IMR-90 (cell line): ENCODE results near the gene SLC6A3. TPM values are rescaled to one million over a fixed set of nuclear protein-coding genes. Genes with fewer than 3 reads are reported as not detected.

Experiments
- ATAC-seq: fragments of 200-7000 bp; cut with Tn5 transposase; 2 replicates; pipeline ENCODE4 v1.9.1; 2020; ENCODE audit warnings: low read depth, mild to moderate bottlenecking, moderate library complexity
- BruUV-seq: library from RNA; stranded (reverse); fragments of 400-500 nt; replicated peaks from 2 replicates; lab custom pipeline; 2021; lab: Mats Ljungman, UMichigan
- CTCF ChIA-PET: fragments of 300-600 bp; formaldehyde crosslinking; extraction: SDS; loops from one replicate; lab custom pipeline; 2021; ENCODE audit warnings: antibody characterized with exemption; lab: Yijun Ruan, JAX
- POLR2A ChIA-PET: fragments of 300-600 bp; sonication (Branson Sonifier 250); formaldehyde crosslinking; loops from one replicate; lab custom pipeline; 2022; ENCODE audit warnings: antibody characterized with exemption; ENCODE audit not compliant: unreplicated experiment; lab: Charles Lee
- DNase-seq: peaks from one replicate; pipeline ENCODE4 v3.0.0; 2013
- H2AFZ ChIP-seq: replicated peaks from 2 replicates; pipeline ENCODE3; 2013; ENCODE audit warnings: low read length, mild to moderate bottlenecking; ENCODE audit not compliant: poor library complexity
- H2AK5ac ChIP-seq: 2 replicates; pipeline ENCODE4 v1.6.1; 2013; ENCODE audit warnings: low read depth, low read length, inconsistent platforms
- H2AK9ac ChIP-seq: replicated peaks from 2 replicates; pipeline ENCODE3; 2013; ENCODE audit warnings: mild to moderate bottlenecking, low read depth, low read length, moderate library complexity; ENCODE audit not compliant: poor library complexity
- H2BK120ac ChIP-seq: 2 replicates; pipeline ENCODE4 v1.6.1; 2013; ENCODE audit warnings: low read depth, low read length, inconsistent platforms
- H2BK15ac ChIP-seq: 3 replicates; pipeline ENCODE4 v1.6.1; 2013; ENCODE audit warnings: low read depth, low read length, inconsistent platforms
- H2BK20ac ChIP-seq: 2 replicates; pipeline ENCODE4 v1.6.1; 2013; ENCODE audit warnings: low read depth, mild to moderate bottlenecking, inconsistent platforms, low read length, moderate library complexity
- H2BK5ac ChIP-seq: 2 replicates; pipeline ENCODE4 v1.6.1; 2013; ENCODE audit warnings: mild to moderate bottlenecking, low read depth, low read length, inconsistent platforms; ENCODE audit not compliant: poor library complexity, severe bottlenecking
- H3K14ac ChIP-seq: replicated peaks from 2 replicates; pipeline ENCODE4 v1.6.1; 2013; ENCODE audit warnings: low read depth, low read length, inconsistent platforms
- H3K18ac ChIP-seq: 2 replicates; pipeline ENCODE4 v1.6.1; 2013; ENCODE audit warnings: low read depth, low read length, control low read depth
- H3K23ac ChIP-seq: 2 replicates; pipeline ENCODE4 v1.6.1; 2013; ENCODE audit warnings: low read depth, low read length, inconsistent platforms
- H3K27ac ChIP-seq: 2 replicates; pipeline ENCODE4 v1.5.1; 2013; ENCODE audit warnings: mild to moderate bottlenecking, control low read depth, low read length; ENCODE audit not compliant: insufficient read depth
- H3K27me3 ChIP-seq: 2 replicates; pipeline ENCODE4 v1.6.1; 2013; ENCODE audit warnings: low read length; ENCODE audit not compliant: control insufficient read depth, insufficient read depth
- H3K36me3 ChIP-seq: 2 replicates; pipeline ENCODE4 v1.6.1; 2013; ENCODE audit warnings: low read length, mixed read lengths; ENCODE audit not compliant: control insufficient read depth, insufficient read depth
- H3K4ac ChIP-seq: 2 replicates; pipeline ENCODE4 v1.6.1; 2013; ENCODE audit warnings: low read depth, low read length, inconsistent platforms
- H3K4me1 ChIP-seq: 2 replicates; pipeline ENCODE4 v1.6.1; 2013; ENCODE audit warnings: low read length, mixed read lengths; ENCODE audit not compliant: control insufficient read depth, insufficient read depth
- H3K4me2 ChIP-seq: 2 replicates; pipeline ENCODE4 v1.6.1; 2013; ENCODE audit warnings: low read depth, mild to moderate bottlenecking, control low read depth, low read length, moderate library complexity
- H3K4me3 ChIP-seq: 2 replicates; pipeline ENCODE4 v1.5.1; 2013; ENCODE audit warnings: low read depth, mild to moderate bottlenecking, control low read depth, low read length, moderate library complexity; ENCODE audit not compliant: insufficient read depth
- H3K56ac ChIP-seq: 2 replicates; pipeline ENCODE4 v1.6.1; 2013; ENCODE audit warnings: low read length, inconsistent platforms; ENCODE audit not compliant: insufficient read depth; ENCODE audit errors: extremely low read depth
- H3K79me1 ChIP-seq, 2 experiments: 2 replicates each; pipeline ENCODE4 v1.6.1; 2013; ENCODE audit warnings: low read length in 2 of 2, inconsistent platforms in 1 of 2, low read depth in 1 of 2
- H3K9ac ChIP-seq: 2 replicates; pipeline ENCODE4 v1.6.1; 2013; ENCODE audit warnings: low read depth, low read length, control low read depth
- H3K9me1 ChIP-seq: 2 replicates; pipeline ENCODE4 v1.6.1; 2013; ENCODE audit warnings: low read length, inconsistent platforms; ENCODE audit not compliant: insufficient read depth
- H3K9me3 ChIP-seq: 2 replicates; pipeline ENCODE4 v1.6.1; 2013; ENCODE audit warnings: low read length; ENCODE audit not compliant: control insufficient read depth, insufficient read depth
- H4K20me1 ChIP-seq: 2 replicates; pipeline ENCODE4 v1.6.1; 2013; ENCODE audit warnings: low read length, inconsistent platforms; ENCODE audit not compliant: insufficient read depth
- H4K5ac ChIP-seq: 2 replicates; pipeline ENCODE4 v1.6.1; 2013; ENCODE audit warnings: mild to moderate bottlenecking, low read depth, low read length, control low read depth
- H4K8ac ChIP-seq, 2 experiments: 2 replicates each; pipeline ENCODE4 v1.6.1; 2013; ENCODE audit warnings: low read depth in 2 of 2, low read length in 2 of 2, control low read depth in 1 of 2, inconsistent platforms in 1 of 2
- H4K91ac ChIP-seq: 2 replicates; pipeline ENCODE4 v1.6.1; 2013; ENCODE audit warnings: low read depth, low read length, inconsistent platforms; ENCODE audit not compliant: insufficient read depth
- BHLHE40 ChIP-seq: fragments of 150-350 bp; IDR thresholded peaks from 2 replicates; pipeline ENCODE4 v1.6.1; 2016; ENCODE audit warnings: mild to moderate bottlenecking, low read depth, low read length
- CEBPB ChIP-seq: IDR thresholded peaks from 2 replicates; pipeline ENCODE4 v1.6.1; 2012; ENCODE audit warnings: low read depth, low read length, improper control_type of control experiment
- CHD1 ChIP-seq: IDR thresholded peaks from 2 replicates; pipeline ENCODE4 v1.6.1; 2012; ENCODE audit warnings: low read depth, low read length, improper control_type of control experiment
- FOS ChIP-seq: fragments of 150-350 bp; IDR thresholded peaks from 2 replicates; pipeline ENCODE4 v1.6.1; 2016; ENCODE audit warnings: low read depth, low read length
- MAFK ChIP-seq: IDR thresholded peaks from 2 replicates; pipeline ENCODE4 v1.6.1; 2012; ENCODE audit warnings: low read depth, low read length, improper control_type of control experiment
- MAZ ChIP-seq: IDR thresholded peaks from 2 replicates; pipeline ENCODE4 v1.6.1; 2012; ENCODE audit warnings: low read depth, mild to moderate bottlenecking, low read length, improper control_type of control experiment, moderate library complexity, borderline replicate concordance
- MXI1 ChIP-seq: IDR thresholded peaks from 2 replicates; pipeline ENCODE4 v1.6.1; 2012; ENCODE audit warnings: low read depth, mild to moderate bottlenecking, low read length, moderate library complexity, borderline replicate concordance
- NFE2L2 ChIP-seq: fragments of 150-350 bp; IDR thresholded peaks from 2 replicates; pipeline ENCODE4 v1.6.1; 2016; ENCODE audit warnings: low read depth, mild to moderate bottlenecking, low read length
- POLR2A ChIP-seq: IDR thresholded peaks from 2 replicates; pipeline ENCODE4 v1.6.1; 2012; ENCODE audit warnings: mild to moderate bottlenecking, low read depth, low read length
- RAD21 ChIP-seq: IDR thresholded peaks from 2 replicates; pipeline ENCODE4 v1.6.1; 2012; ENCODE audit warnings: low read length, improper control_type of control experiment
- RCOR1 ChIP-seq: IDR thresholded peaks from 2 replicates; pipeline ENCODE4 v1.6.1; 2012; ENCODE audit warnings: mild to moderate bottlenecking, low read length, improper control_type of control experiment; ENCODE audit not compliant: insufficient replicate concordance
- RFX5 ChIP-seq: IDR thresholded peaks from 2 replicates; pipeline ENCODE4 v1.8.0; 2012; ENCODE audit warnings: low read depth, mild to moderate bottlenecking, low read length, moderate library complexity
- SMC3 ChIP-seq: fragments of 150-350 bp; IDR thresholded peaks from 2 replicates; pipeline ENCODE4 v1.6.1; 2016; ENCODE audit warnings: low read depth, mild to moderate bottlenecking, antibody characterized with exemption, low read length, moderate library complexity
- WGBS, 2 experiments: methylation state at CpG; one replicate each; pipeline versions ENCODE4 v1.1.5 to v1.1.7; 2013; ENCODE audit warnings: missing lambda C conversion rate in 2 of 2; ENCODE audit not compliant: insufficient read length in 1 of 2; ENCODE audit errors: extremely low coverage in 2 of 2; 5-methylcytosine and 5-hydroxymethylcytosine counted together
- dilution Hi-C: fragments of 300-500 bp; cut with HindIII; formaldehyde crosslinking; loops from one replicate; pipeline ENCODE4 v1.14.3; 2018; ENCODE audit warnings: low sequenced_read_pairs; ENCODE audit not compliant: unreplicated experiment
- in situ Hi-C: fragments of 300-500 bp; cut with MboI; formaldehyde crosslinking; loops from 3 replicates; pipeline ENCODE4 v1.14.3; 2019; ENCODE audit warnings: low sequenced_read_pairs, inconsistent platforms, mixed read lengths
- intact Hi-C: fragments of 100-400 bp; cut with micrococcal nuclease; formaldehyde crosslinking; loops from 2 replicates; pipeline ENCODE4 v1.10.0; 2022
- polyA plus RNA-seq, 3 experiments: library from polyadenylated mRNA; depleted of rRNA; stranded (reverse); fragments of >200 nt; gene quantifications; 2 replicates each; pipeline ENCODE4 v1.2.3, GENCODE V29; 2012; ENCODE audit warnings: low replicate concordance in 1 of 3
- total RNA-seq: library from RNA; depleted of rRNA; stranded (reverse); fragments of >200 nt; gene quantifications from 2 replicates; pipeline ENCODE4 v1.2.3, GENCODE V29; 2012
- TF ChIP-seq, protein P1 (sequence below): fragments of 150-350 bp; IDR thresholded peaks from 2 replicates; pipeline ENCODE4 v1.6.1; 2017; ENCODE audit warnings: mild to moderate bottlenecking, antibody characterized with exemption, low read length, low read depth
- TF ChIP-seq, protein P2 (sequence below): fragments of 150-350 bp; IDR thresholded peaks from 2 replicates; pipeline ENCODE4 v1.6.1; 2016; ENCODE audit warnings: low read depth, mild to moderate bottlenecking, low read length, moderate library complexity, borderline replicate concordance
- TF ChIP-seq, protein P3 (sequence below): conservative IDR thresholded peaks from 2 replicates; pipeline ENCODE4 v1.5.1; 2012; ENCODE audit warnings: mild to moderate bottlenecking, low read depth, low read length, improper control_type of control experiment

SLC6A3 gene
- total and polyA plus RNA-seq, 2 of the 4 experiments (the other 2 are of a cell fraction): not detected

DNA sequence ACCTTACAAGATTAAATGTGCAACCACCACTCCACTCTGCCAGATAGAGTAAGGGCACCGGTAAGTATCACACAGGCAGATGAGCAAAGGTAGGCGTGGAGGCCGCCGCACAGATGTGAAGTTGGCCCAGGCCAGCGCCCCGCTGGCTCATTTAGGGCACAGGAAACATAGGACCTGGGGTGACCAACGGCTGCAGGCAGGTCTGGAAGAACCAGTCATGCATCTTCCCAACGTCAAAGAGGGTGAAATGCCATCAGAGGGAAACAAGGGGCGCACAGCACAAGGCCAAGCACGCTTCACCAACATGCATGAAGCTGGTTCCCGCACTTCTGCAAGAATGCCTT, 31.7 kb upstream of the SLC6A3 start:
- H3K27ac ChIP-seq: no peak overlapping the region
- no peak overlapping the region for H2BK20ac ChIP-seq
- no peak overlapping the region for H3K4ac ChIP-seq
- peaks cover 60% of the 10 kb centered on the region for H3K36me3 ChIP-seq
- ATAC-seq: no peak
- no peak overlapping the region for H4K91ac ChIP-seq
- H4K20me1 ChIP-seq: peaks cover 20% of the 10 kb centered on the region
- no peak overlapping the region for H2AK9ac ChIP-seq
- peaks cover 3% of the 10 kb centered on the region; the same call in 1 of the 2 replicates for H3K9me1 ChIP-seq
- no peak overlapping the region for H2BK15ac ChIP-seq
- H3K56ac ChIP-seq: no peak overlapping the region
- BruUV-seq: no TSS peak
- H3K9ac ChIP-seq: no peak overlapping the region
- DNase-seq: no peak
- H3K9me3 ChIP-seq: no peaks in the 10 kb centered on the region
- ChIA-PET POLR2A (no interaction called here), CTCF (no interaction called here)
- dilution Hi-C loops: no loop called here
- no peak overlapping the region for H2BK5ac ChIP-seq
- no peak overlapping the region for H2AFZ ChIP-seq
- TF ChIP-seq MAFK (no peak), MXI1 (no peak), RFX5 (no peak), MAZ (no peak), BHLHE40 (no peak), RAD21 (no peak), FOS (no peak), NFE2L2 (no peak), CHD1 (no peak), CEBPB (no peak), RCOR1 (no peak), POLR2A (no peak), SMC3 (no peak)
- TF ChIP-seq, protein P1, sequence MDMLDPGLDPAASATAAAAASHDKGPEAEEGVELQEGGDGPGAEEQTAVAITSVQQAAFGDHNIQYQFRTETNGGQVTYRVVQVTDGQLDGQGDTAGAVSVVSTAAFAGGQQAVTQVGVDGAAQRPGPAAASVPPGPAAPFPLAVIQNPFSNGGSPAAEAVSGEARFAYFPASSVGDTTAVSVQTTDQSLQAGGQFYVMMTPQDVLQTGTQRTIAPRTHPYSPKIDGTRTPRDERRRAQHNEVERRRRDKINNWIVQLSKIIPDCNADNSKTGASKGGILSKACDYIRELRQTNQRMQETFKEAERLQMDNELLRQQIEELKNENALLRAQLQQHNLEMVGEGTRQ: no peak
- TF ChIP-seq, protein P2, sequence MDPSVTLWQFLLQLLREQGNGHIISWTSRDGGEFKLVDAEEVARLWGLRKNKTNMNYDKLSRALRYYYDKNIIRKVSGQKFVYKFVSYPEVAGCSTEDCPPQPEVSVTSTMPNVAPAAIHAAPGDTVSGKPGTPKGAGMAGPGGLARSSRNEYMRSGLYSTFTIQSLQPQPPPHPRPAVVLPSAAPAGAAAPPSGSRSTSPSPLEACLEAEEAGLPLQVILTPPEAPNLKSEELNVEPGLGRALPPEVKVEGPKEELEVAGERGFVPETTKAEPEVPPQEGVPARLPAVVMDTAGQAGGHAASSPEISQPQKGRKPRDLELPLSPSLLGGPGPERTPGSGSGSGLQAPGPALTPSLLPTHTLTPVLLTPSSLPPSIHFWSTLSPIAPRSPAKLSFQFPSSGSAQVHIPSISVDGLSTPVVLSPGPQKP: no peak
- TF ChIP-seq, protein P3, sequence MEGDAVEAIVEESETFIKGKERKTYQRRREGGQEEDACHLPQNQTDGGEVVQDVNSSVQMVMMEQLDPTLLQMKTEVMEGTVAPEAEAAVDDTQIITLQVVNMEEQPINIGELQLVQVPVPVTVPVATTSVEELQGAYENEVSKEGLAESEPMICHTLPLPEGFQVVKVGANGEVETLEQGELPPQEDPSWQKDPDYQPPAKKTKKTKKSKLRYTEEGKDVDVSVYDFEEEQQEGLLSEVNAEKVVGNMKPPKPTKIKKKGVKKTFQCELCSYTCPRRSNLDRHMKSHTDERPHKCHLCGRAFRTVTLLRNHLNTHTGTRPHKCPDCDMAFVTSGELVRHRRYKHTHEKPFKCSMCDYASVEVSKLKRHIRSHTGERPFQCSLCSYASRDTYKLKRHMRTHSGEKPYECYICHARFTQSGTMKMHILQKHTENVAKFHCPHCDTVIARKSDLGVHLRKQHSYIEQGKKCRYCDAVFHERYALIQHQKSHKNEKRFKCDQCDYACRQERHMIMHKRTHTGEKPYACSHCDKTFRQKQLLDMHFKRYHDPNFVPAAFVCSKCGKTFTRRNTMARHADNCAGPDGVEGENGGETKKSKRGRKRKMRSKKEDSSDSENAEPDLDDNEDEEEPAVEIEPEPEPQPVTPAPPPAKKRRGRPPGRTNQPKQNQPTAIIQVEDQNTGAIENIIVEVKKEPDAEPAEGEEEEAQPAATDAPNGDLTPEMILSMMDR: no peak
- H3K79me1 ChIP-seq: peaks cover 0 to 3% of the 10 kb centered on the region in 2 experiments; a peak in 1 of 4 replicates
- no peaks in the 10 kb centered on the region for H3K4me1 ChIP-seq
- no peak overlapping the region for H4K5ac ChIP-seq
- no peak overlapping the region for H3K4me3 ChIP-seq
- no peak overlapping the region for H3K23ac ChIP-seq
- no peak overlapping the region for H3K14ac ChIP-seq
- H3K18ac ChIP-seq: no peak overlapping the region
- H2BK120ac ChIP-seq: no peak overlapping the region
- in situ Hi-C loops: no loop called here
- no peak overlapping the region for H2AK5ac ChIP-seq
- intact Hi-C loops: loop anchor here (5.0 kb wide), 1 partner anchor 45 kb away; the partner anchor contains the start of gene LPCAT1
- no peak overlapping the region for H4K8ac ChIP-seq
- WGBS, 2 experiments: 84% methylated on average over 6 of the region's 11 CpGs; no CpG with 5 or more reads in 1 of the 2 experiments
- H3K4me2 ChIP-seq: no peak overlapping the region
- H3K27me3 ChIP-seq: no peaks in the 10 kb centered on the region
